Stimulated activated CD8-positive, alpha-beta memory T cell treated with anti-CD3 and anti-CD28 coated beads, Interleukin-2, amount 100 ng/mL, for 1 hour (primary cell): Measurements from ENCODE around the gene ABCC1.
"Not testable (repeated sequence)": the region's sequence is repeated elsewhere in the genome, so short reads cannot be mapped to it uniquely, and the experiment has no call there.

Experiments used
- DNase-seq, 2 donors: peaks; one replicate each; pipeline ENCODE4 v3.0.0-alpha.2; 2020; ENCODE audit warnings: low read depth in 2 of 2

ABCC1 gene

DNA sequence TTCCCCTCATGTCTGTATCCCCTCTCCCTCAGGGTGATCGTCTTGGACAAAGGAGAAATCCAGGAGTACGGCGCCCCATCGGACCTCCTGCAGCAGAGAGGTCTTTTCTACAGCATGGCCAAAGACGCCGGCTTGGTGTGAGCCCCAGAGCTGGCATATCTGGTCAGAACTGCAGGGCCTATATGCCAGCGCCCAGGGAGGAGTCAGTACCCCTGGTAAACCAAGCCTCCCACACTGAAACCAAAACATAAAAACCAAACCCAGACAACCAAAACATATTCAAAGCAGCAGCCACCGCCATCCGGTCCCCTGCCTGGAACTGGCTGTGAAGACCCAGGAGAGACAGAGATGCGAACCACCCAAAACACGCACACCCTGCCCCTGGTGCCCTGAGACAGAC is 191.7 kb downstream of the ABCC1 start:
- DNase-seq, result no peak

- no peak for DNase-seq
These were observed 192.5 kb downstream of the ABCC1 start for GRCh38 chr16:16141784-16142396.

DNA sequence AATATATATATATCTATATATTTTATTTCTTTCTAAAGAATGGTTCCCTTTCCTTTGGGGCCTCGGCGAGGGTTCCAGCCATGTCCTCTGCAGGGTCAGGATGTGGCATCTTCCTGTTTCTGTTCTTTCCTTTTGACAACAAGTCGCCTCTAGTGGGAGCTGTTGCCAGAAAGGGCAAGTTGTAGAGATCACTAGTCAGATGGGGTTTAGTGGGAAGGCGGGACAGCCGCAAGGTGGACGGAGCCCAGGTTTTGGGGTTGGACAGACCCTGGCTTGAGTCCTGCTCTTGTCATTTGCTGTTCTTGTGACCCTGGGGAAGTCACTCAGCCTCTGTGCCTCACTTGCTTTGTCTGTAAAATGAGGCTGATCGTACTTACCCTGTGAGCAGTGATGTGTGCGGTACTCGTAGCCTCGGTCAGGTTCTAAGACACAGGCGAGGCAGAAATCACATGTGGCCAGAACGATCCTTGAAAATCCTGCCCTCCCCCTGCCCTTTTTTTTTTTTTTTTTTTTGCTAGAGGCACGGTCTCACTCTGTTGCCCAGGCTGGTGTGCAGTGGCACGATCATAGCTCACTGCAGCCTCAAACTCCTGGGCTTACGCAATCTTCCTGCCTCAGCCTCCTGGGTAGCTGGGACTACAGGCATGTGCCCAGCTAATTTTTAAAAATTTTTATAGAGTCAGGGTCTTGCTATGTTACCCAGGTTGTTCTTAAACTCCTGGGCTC is 193.8 kb downstream of the ABCC1 start:
- no peak for DNase-seq

DNA sequence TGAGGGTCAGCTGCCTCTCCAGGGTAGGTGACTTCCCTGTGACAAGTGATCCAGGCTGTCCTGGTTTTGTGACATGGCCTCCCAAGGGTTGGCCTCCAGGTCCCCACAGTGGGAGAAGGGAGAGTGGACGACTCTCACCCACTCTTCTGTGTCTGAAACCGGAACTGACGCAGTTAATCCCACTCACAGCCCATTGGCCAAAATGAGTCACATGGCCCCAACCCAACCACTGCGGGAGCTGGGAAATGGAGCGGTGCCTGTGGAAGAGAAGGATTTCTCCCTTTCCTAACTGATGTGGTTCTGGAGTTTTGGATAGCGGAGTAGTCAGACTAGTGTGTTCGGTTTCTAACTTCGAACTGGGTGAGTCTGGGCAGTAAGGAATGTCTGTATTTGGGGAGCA is 194.5 kb downstream of the ABCC1 start:
- no peak for DNase-seq

DNA sequence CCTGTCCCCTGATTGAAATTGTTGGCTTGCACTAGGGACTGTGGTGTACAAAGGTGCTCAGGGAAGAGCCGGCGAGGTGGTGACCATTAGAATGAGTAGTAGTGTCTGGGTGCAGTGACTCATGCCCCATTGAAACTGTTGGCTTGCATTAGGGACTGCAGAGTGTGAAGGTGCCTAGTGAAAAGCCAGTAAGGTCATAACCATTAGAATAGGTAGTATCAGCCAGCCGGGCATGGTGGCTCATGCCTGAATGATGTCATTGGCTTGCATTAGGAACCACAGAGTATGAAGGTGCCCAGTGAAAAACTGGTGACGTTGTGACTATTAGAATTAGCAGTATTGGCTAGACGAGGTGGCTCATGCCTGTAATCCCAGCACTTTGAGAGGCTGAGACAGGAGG is 195.0 kb downstream of the ABCC1 start:
- DNase-seq, result no peak

- DNase-seq, result no peak
These were observed 195.9 kb downstream of the ABCC1 start for GRCh38 chr16:16145286-16145685.

DNA sequence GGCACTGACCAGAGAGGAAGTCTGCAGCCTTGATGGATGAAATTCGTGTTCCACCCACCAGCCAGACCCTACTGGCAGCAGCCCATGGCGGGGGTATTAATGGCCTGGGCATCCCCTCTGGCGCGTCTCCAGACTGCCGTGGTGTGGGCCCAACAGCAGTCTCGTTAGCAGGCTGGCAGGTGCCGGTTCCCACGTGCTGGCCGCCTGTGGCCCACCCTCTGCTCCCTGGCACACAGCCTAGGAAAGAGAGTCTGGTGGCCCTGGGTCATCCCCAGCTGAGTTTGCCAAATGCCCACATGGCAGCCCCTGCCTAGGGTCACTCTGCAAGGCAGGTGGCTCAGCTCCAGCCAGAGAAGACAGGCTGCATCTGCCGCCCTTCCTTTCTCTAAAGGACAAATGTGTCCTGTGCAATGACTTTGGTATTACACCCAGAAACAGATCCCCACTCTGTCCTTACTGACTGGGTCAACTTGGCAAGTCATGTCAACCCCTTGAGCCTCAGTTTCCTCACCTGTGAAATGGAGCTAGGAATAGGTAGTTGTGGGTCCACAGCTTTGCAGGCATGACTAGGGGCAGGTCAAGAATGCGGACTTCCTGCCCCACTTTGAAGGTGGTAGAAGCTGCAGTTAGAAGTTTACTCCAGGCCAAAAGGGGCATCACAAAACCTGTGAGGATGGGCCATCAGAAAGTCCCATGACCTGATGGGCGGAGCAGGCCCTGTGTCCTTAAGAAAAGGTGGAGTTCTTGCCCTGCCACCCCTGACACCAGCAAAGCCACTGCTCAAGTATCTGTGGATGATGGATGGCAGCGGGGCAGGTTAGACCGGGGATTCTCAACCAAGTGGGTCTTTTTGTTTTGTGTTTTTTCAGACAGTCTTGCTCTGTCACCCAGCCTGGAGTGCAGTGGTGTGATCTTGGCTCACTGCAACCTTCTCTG is 197.2 kb downstream of the ABCC1 start:
- DNase-seq, result no peak

DNA sequence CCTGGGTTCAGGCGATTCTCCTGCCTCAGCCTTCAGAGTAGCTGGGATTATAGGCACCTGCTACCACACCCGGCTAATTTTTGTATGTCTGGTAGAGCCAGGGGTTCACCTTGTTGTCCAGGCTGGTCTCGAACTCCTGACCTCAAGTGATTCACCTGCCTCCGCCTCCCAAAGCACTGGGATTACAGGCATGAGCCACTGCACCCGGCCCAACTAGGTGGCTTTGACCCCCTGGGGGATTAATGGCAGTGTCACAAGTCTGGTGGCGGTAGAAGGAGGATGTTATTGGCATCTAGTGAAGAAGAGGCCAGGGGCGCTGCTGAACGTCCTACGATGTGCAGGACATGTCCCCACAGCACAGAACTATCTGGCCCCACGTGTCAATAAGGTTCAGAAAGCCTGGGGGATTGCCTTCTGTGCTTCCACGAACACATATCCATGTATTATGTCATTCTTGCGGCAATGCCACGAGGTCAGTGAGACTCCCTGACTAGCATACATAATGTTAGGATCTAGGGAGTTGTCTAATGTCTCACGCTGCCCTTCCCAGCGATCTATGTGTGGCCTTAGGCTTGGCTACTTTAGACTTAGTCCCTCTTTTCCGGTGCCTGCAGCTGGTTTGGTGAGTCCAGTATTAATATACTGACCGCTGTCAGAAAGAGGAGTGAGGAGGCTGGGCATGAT is 198.0 kb downstream of the ABCC1 start:
- DNase-seq, result no peak

GRCh38 chr16:16148000-16148599 is 198.7 kb downstream of the ABCC1 start:
- not testable (repeated sequence) for DNase-seq

DNA sequence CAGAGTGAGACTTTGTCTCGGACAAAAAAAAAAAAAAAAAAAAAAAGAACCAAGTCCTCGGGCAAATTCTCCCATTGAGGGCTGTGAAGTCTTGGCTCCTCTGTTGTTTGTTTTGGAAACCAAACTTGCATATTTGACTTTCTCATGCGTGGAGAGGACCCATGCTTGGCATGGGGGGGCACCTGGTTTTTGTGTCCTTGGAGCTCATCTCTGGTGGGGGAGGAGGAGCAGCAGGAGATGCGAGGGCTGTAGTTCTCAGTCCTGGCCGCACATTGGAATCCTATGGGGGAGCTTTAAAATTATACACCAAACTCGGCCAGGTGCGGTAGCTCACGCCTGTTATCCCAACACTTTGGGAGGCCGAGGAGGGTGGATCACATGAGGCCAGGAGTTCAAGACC is 199.3 kb downstream of the ABCC1 start:
- no peak for DNase-seq

DNA sequence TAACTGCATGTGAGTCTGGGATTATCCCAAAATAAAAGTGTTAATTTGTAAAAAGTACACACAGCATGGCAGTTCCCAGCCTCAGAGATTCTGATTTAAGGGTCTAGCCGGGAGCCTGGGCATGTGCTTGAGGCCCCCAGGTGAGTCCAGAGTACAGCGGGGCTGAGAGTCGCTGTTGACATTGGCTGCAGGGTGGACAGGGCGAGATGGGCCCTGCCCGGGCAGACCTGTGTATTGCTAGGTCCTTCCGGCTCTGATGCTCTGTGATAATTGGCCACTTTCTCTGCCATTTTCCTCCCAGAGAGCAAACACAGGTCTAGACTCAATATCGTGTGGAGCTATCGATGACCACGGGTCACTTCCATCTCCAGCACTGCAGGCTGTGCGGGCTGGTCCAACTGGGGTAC is 200.3 kb downstream of the ABCC1 start:
- no peak for DNase-seq

DNA sequence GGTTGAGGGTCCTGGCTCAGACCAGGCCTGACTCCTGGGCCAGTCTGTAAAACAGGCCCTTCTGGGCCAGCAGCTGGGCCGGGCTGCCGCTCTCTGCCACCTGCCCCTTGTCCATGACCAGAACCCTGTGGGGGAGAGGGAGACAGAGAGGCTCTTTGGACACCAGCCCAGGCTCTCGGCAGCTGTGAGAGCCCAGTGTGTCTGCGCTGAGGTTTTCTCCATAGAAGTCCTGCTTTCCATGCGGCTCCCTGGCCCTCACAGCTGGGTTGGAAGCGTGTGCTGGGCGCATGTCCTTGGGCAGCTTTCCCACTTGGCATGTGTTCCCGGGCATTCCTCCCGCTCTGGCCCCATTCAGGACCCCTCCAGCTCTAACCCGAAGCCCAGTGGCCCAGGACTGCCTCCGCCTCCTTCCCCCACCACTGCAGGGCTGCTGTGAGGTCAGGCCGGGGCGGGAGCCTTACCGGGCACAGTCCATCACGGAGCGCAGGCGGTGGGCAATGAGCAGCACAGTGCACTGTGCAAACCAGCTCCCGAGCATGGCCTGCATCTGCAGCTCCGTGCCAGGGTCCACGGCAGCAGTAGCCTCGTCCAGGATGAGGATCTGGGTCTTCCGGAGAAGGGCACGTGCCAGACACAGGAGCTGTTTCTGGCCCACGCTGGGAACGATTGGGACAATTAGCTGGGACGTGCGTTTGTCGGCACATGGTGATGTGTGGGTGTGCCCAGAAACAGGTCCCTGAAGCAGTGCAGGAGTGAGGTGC is 200.9 kb downstream of the ABCC1 start:
- DNase-seq, result no peak

DNA sequence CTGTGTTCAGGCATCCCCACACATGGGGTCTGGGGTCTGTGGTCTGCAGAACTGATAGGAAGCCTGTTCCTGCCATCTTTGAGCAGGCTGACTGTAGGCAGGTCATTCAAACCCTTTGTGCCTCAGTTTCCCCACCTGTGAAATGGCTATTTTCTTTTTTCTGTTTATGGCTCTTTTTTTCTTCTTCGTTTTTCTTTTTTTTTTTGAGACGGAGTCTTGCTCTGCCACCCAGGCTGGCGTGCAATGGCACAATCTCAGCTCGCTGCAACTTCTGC is 201.4 kb downstream of the ABCC1 start:
- no peak for DNase-seq

DNA sequence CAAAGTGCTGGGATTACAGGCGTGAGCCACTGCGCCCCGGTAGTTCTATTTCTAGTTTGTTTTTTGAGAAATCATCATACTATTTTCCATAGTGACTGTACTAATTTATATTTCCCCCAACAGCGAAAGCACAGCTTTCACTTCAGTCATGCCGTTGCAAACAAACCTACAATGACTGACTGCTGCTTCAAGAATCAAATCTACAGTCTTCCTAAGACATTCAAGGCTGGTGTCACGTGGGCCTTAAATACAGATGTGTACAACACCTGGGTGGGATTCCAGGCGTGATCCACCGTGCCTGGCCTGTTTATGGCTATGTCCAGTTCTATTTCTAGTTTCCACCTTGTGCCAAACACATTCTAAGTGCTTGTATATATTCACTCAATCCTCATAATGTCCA is 201.9 kb downstream of the ABCC1 start:
- DNase-seq, result no peak

DNA sequence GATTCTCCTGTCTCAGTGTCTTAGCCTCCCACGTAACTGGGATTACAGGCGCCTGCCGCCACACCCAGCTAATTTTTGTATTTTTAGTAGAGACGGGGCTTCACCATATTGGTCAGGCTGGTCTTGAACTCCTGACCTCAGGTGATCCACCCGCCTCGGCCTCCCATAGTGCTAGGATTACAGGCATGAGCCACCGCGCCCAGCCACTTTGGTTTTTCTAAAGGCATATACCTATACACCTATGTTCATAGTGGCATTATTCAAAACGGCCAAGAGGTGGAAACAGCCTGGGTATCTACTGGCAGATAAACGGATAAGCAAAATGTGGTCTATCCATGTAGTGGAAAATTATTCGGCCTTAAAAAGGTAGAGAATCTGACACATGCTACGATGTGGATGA is 203.6 kb downstream of the ABCC1 start:
- DNase-seq, result not testable (repeated sequence)

DNA sequence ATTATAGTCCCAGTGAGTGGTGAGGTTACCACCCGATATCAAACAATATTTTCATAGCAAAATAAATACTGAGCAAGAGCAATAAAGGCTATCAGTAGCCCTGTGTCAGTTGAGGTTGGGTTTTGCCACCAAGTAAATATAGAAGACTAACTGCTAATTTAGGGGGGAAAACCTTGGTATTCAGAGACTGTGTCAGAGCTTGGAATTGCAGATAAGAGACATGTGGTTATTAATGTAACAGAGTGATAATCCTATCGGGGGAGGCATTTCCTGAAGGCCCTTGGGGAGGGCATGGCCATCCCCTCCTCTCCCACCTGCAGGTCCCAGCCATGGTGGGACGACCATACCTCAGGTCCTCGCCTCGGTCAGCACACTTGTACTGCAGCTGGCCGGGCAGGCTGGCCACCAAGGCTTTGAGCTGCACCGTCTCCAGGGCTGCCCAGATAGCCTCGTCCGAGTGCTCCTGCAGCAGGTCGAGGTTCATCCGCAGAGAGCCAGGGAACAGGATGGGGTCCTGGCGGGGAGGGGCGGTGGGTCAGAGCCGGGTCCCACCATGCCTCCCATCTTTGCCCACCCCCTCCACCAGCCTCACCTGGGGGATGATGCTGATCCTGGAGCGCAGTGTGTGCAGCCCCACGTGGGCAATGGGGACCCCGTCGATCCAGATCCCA is 205.0 kb downstream of the ABCC1 start:
- DNase-seq, result no peak

GRCh38 chr16:16155234-16155633 is 205.8 kb downstream of the ABCC1 start:
- DNase-seq, result no peak

- DNase-seq, result no peak
These were observed 207.8 kb downstream of the ABCC1 start for GRCh38 chr16:16157166-16157565.

DNA sequence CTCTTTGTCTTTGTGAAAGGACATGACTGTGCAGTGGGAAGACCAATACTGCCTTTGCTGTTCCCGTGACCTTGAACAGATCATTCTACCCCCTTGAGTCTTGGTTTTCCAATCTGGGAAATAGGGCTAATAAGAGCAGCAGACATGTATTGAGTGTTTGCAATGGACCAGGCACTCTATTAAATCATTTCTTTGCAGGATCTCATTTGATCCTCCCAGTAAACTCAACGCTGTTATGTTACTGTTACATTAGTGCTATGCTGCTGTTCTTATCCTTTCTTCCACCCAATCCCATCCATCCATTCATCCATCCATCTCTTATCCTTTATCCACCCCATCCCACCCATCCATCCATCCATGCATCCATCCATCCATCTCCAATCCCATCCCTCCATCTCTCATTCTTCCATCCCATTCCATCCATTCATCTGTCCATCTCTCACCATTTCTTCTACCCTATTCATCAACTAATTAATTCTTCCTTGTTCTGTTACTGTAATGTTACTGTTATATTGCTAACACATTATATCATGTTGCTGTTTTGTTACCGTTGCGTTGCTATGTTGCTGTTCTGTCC is 208.8 kb downstream of the ABCC1 start:
- no peak for DNase-seq

DNA sequence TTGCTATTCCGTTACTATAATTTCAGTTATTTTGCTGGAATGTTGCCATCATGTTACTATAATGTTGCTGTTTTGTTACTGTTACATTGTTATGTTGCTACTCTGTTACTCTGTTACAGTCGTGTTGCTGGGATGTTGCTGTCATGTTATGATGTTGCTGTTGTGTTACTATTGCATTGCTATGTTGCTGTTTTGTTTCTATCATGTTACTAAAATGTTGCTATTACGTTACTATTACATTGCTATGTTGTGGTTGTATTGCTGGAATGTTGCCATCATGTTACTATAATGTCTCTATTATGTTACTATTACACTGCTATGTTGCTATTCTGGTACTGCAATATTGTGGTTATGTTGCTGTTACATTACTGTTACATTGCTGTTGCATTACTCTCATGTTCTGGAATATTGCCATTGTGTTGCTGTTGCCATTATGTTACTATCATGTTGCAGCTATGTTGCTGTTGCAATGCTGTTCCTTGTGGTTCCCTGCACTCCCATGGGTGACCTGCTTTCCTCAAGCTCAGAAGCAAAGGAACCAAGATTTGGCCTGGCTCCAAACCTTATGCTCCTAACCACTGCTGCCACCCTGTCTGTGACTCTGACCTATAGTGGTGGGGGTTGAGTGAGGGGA is 209.4 kb downstream of the ABCC1 start:
- no peak for DNase-seq
